ENCODE data around the gene MYL3.
"Not testable (repeated sequence)": the region's sequence is repeated elsewhere in the genome, so short reads cannot be mapped to it uniquely, and the experiment has no call there.

The MYL3 gene

DNA sequence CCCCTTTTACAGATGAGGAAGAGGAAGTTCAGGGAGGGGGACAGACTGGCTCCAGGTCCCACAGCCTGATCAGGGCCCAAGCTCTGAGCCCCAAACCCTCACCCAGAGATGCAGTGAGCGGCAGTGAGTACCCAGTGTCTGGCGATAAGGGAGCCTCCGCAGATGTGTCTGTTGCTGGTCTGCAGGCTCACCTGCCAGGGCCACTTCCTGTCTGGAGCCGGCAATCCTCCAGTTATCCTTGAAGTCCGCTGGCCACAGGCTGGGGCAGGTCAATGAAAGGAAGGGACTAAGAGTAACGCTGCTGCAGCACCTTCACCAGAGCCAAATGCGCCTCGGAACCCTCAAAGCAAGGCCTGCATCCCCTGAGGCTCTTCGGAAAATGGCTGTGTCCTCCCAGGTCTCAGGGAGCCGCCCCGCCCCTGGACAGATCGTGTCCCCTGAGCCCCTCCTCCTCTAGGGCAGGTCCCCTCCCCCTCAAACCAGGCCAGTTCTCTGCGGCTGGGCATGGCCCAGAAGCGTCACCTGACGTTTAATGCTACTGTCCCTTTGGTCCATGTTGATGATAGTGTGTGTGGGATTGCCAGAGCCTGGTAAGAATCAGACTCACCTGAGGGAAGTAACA lies 51.5 kb downstream of the MYL3 start:
- Mint-ChIP-seq H3K27me3 (peaks cover 42% of the 10 kb centered on the region), H3K4me1 (ENCODE audit: low read depth) (peaks cover 5% of the 10 kb centered on the region), H3K27ac (no peak overlapping the region), H3K9me3 (no peaks in the 10 kb centered on the region), H3K36me3 (ENCODE audit: low read depth) (no peaks in the 10 kb centered on the region), H3K4me3 (no peak overlapping the region)
- intact Hi-C loops (cut with micrococcal nuclease), result no loop called here

DNA sequence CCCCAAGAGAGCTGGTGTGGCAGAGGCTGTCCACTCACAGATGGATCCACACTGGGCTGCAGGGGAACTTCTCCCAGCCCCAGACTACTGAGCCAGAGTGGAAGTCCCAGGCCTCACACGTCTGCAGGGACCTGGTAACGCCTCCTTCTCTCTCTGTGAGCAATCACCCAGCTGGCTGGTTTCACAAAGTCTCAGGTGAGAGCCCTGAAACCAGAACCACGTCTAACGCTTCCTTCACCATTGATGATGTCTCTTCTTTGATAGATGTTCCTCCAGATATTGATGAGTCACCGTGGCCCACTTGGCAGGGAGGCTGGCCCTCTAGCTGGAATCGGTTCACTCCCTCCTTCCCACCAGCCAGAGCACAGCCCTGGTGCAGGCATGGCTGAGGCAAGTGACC lies 54.5 kb downstream of the MYL3 start:
- peaks cover 39% of the 10 kb centered on the region for H3K27me3 Mint-ChIP-seq
- H3K9me3 Mint-ChIP-seq; intact Hi-C loops (cut with micrococcal nuclease); H3K36me3 Mint-ChIP-seq (ENCODE audit: low read depth); H3K4me1 Mint-ChIP-seq (ENCODE audit: low read depth); H3K4me3 Mint-ChIP-seq; H3K27ac Mint-ChIP-seq: not testable (repeated sequence)

All from dendritic cell treated with granulocyte-macrophage colony-stimulating factor and Interleukin-4, amounts not matched to agents 40 ng/mL and 50 ng/mL, for 4 days (primary cell).